A549 (cell line): ENCODE data around the gene AKAP9. TPM values are rescaled to one million over a fixed set of nuclear protein-coding genes. Genes with fewer than 3 reads are reported as not detected.

Experiments
- ATAC-seq, 2 experiments: fragments of 200-7000 bp in 1 of 2; fragments of >200 bp in 1 of 2; cut with Nextera tagmentation in 1 of 2; cut with Tn5 transposase in 1 of 2; 3 replicates each; pipeline versions ENCODE4 v1.8.0 to v1.9.1; 2018 to 2020; ENCODE audit warnings: mild to moderate bottlenecking in 1 of 2, moderate library complexity in 1 of 2
- CTCF ChIA-PET: fragments of 300-600 bp; sonication (Branson Sonifier 250); formaldehyde crosslinking; extraction: SDS; loops from one replicate; lab custom pipeline; 2021; ENCODE audit warnings: antibody characterized with exemption, inconsistent platforms; lab: Yijun Ruan, JAX
- POLR2A ChIA-PET: fragments of 350-600 bp; formaldehyde crosslinking; extraction: SDS; loops from one replicate; lab custom pipeline; 2021; ENCODE audit warnings: antibody characterized with exemption, inconsistent platforms; lab: Yijun Ruan, JAX
- DNase-seq, 2 experiments: peaks; one replicate each; pipeline versions ENCODE4 v3.0.0 to v3.0.0-alpha.2; 2011 to 2016; ENCODE audit warnings: low read depth in 1 of 2, low spot score in 1 of 2
- FAIRE-seq: peaks from 2 replicates; lab custom pipeline; 2011; peaks lifted over from hg19 to GRCh38; lab: Jason Lieb, UNC
- H3K27ac ChIP-seq, 2 experiments: fragments of >200 bp; sonication (Bioruptor Twin); formaldehyde crosslinking; 3 replicates each; pipeline ENCODE4 v1.5.1; 2016 to 2017
- H3K4me1 ChIP-seq: fragments of >200 bp; sonication (Bioruptor Twin); formaldehyde crosslinking; 3 replicates; pipeline ENCODE4 v1.6.1; 2016
- H3K4me2 ChIP-seq: fragments of >200 bp; sonication (Bioruptor Twin); formaldehyde crosslinking; 3 replicates; pipeline ENCODE4 v1.6.1; 2016
- H3K4me3 ChIP-seq: fragments of >200 bp; sonication (Bioruptor Twin); formaldehyde crosslinking; 3 replicates; pipeline ENCODE4 v1.5.1; 2016
- H3K9me3 ChIP-seq: fragments of >200 bp; sonication (Bioruptor Twin); formaldehyde crosslinking; 3 replicates; pipeline ENCODE4 v1.6.1; 2016
- ATOH8 ChIP-seq: fragments of 250-450 bp; sonication (Bioruptor Pico); IDR thresholded peaks from 2 replicates; pipeline ENCODE4 v1.5.0; 2020; ENCODE audit warnings: low read depth, mild to moderate bottlenecking, moderate library complexity
- BCL3 ChIP-seq: fragments of >200 bp; sonication (Bioruptor Twin); formaldehyde crosslinking; IDR thresholded peaks from 3 replicates; pipeline ENCODE4 v1.6.1; 2016
- BHLHE40 ChIP-seq: IDR thresholded peaks from 2 replicates; pipeline ENCODE4 v1.6.1; 2012; ENCODE audit warnings: low read depth, low read length, inconsistent platforms
- CBX2 ChIP-seq: fragments of 200-600 bp; sonication (generic); IDR thresholded peaks from 2 replicates; pipeline ENCODE4 v1.6.1; 2016; ENCODE audit warnings: low read depth, mild to moderate bottlenecking, borderline replicate concordance
- CHD4 ChIP-seq: fragments of 200-600 bp; sonication (generic); IDR thresholded peaks from 2 replicates; pipeline ENCODE4 v1.6.1; 2016; ENCODE audit warnings: antibody characterized with exemption, mild to moderate bottlenecking, borderline replicate concordance
- EHF ChIP-seq: fragments of 250-450 bp; sonication (Bioruptor Pico); IDR thresholded peaks from 2 replicates; pipeline ENCODE4 v1.5.0; 2020; ENCODE audit warnings: mild to moderate bottlenecking
- FOSB ChIP-seq: fragments of 250-450 bp; sonication (Bioruptor Pico); IDR thresholded peaks from 2 replicates; pipeline ENCODE4 v1.5.0; 2020; ENCODE audit warnings: mild to moderate bottlenecking, moderate library complexity
- GATA3 ChIP-seq: IDR thresholded peaks from 2 replicates; pipeline ENCODE4 v1.6.1; 2012; ENCODE audit warnings: borderline replicate concordance
- HEYL ChIP-seq: fragments of 250-450 bp; sonication (Bioruptor Pico); IDR thresholded peaks from 2 replicates; pipeline ENCODE4 v1.8.0; 2021; ENCODE audit warnings: mild to moderate bottlenecking, moderate library complexity
- HOXB5 ChIP-seq: fragments of 250-450 bp; sonication (Bioruptor Pico); IDR thresholded peaks from 2 replicates; pipeline ENCODE4 v1.5.0; 2020; ENCODE audit warnings: mild to moderate bottlenecking, moderate library complexity
- JUN ChIP-seq, 2 experiments: fragments of >200 bp; sonication (Bioruptor Twin); formaldehyde crosslinking; IDR thresholded peaks; 2 replicates in 1 of 2; 3 replicates in 1 of 2; pipeline ENCODE4 v1.6.1; 2016 to 2017
- MAX ChIP-seq: IDR thresholded peaks from 2 replicates; pipeline ENCODE4 v1.6.1; 2012
- NPAS2 ChIP-seq: fragments of 250-450 bp; sonication (Bioruptor Pico); IDR thresholded peaks from 2 replicates; pipeline ENCODE4 v1.8.0; 2022; ENCODE audit warnings: mild to moderate bottlenecking, moderate library complexity, borderline replicate concordance
- RARB ChIP-seq: fragments of 250-450 bp; sonication (Bioruptor Pico); IDR thresholded peaks from 2 replicates; pipeline ENCODE4 v1.8.0; 2021; ENCODE audit warnings: mild to moderate bottlenecking, moderate library complexity
- RFX5 ChIP-seq: fragments of 450-650 bp; IDR thresholded peaks from 2 replicates; pipeline ENCODE4 v1.7.1; 2014; ENCODE audit warnings: antibody characterized with exemption, mild to moderate bottlenecking, moderate library complexity
- RNF2 ChIP-seq: fragments of 200-600 bp; sonication (generic); IDR thresholded peaks from 2 replicates; pipeline ENCODE4 v1.6.1; 2016; ENCODE audit warnings: low read depth, mild to moderate bottlenecking, antibody characterized with exemption, moderate library complexity, borderline replicate concordance
- SREBF2 ChIP-seq: fragments of 450-650 bp; IDR thresholded peaks from 2 replicates; pipeline ENCODE4 v1.6.1; 2014; ENCODE audit warnings: mild to moderate bottlenecking, moderate library complexity
- ZC3H11A ChIP-seq: fragments of 450-650 bp; IDR thresholded peaks from 2 replicates; pipeline ENCODE4 v1.6.1; 2014; ENCODE audit warnings: antibody characterized with exemption, mild to moderate bottlenecking
- ZFP36 ChIP-seq: fragments of 450-650 bp; IDR thresholded peaks from 2 replicates; pipeline ENCODE4 v1.6.1; 2014; ENCODE audit warnings: borderline replicate concordance; ENCODE audit not compliant: partially characterized antibody
- ZSCAN20 ChIP-seq: fragments of 250-450 bp; sonication (Bioruptor Pico); IDR thresholded peaks from 2 replicates; pipeline ENCODE4 v1.8.0; 2022; ENCODE audit warnings: mild to moderate bottlenecking, moderate library complexity
- WGBS: methylation state at CpG from one replicate; pipeline ENCODE4 v1.1.6; 2017; ENCODE audit errors: missing lambda C conversion rate; 5-methylcytosine and 5-hydroxymethylcytosine counted together
- polyA plus RNA-seq, 4 experiments: library from polyadenylated mRNA; depleted of rRNA in 3 of 4; stranded (reverse); fragments of >200 nt; fragmentation: RNase III in 1 of 4; extraction: RNeasy Plus Mini Kit Qiagen cat#74134 plus additional on column Dnase treatment in 1 of 4; gene quantifications; 2 replicates in 3 of 4; 3 replicates in 1 of 4; pipeline ENCODE4 v1.2.3, GENCODE V29; 2011 to 2017

Gene AKAP9
- polyA plus RNA-seq, 2 of the 4 experiments (the other 2 are of a cell fraction): 11.7 to 32.3 TPM

- TF ChIP-seq BCL3: no peak
- no peak for TF ChIP-seq ZFP36
- TF ChIP-seq, all 56 proteins: peak for 0
These were observed 54.9 kb downstream of the AKAP9 start (continued) for GRCh38 chr7:91995391-91996105.

GRCh38 chr7:91999631-92000565 lies 59.2 kb downstream of the AKAP9 start:
- no peaks in the 10 kb centered on the region for H3K9me3 ChIP-seq
- no peak for FAIRE-seq
- no peaks in the 10 kb centered on the region for H3K4me1 ChIP-seq
- no peak overlapping the region for H3K4me2 ChIP-seq
- no peak for ATAC-seq
- H3K27ac ChIP-seq: no peak overlapping the region
- no peak for DNase-seq
- WGBS: 95% methylated on average over 2 of the region's 2 CpGs
- no peak overlapping the region for H3K4me3 ChIP-seq
- no peak for TF ChIP-seq RFX5
- no peak for TF ChIP-seq EHF
- TF ChIP-seq MAX: no peak
- TF ChIP-seq SREBF2: no peak
- TF ChIP-seq NPAS2 (CRISPR knock-in tag): no peak
- TF ChIP-seq CHD4: no peak
- TF ChIP-seq RNF2: no peak
- TF ChIP-seq GATA3: no peak
- TF ChIP-seq CBX2: no peak
- no peak for TF ChIP-seq ZSCAN20
- no peak for TF ChIP-seq ZC3H11A
- ChIA-PET CTCF (no interaction called here), POLR2A (no interaction called here)

GRCh38 chr7:92002720-92003119 lies 62.1 kb downstream of the AKAP9 start:
- Histone ChIP-seq H3K9me3 (no peaks in the 10 kb centered on the region), H3K4me3 (no peak overlapping the region), H3K4me2 (no peak overlapping the region), H3K27ac (no peak overlapping the region), H3K4me1 (no peaks in the 10 kb centered on the region)
- FAIRE-seq (no peak), ATAC-seq (no peak), DNase-seq (no peak)
- WGBS: 97% methylated on average over 1 of the region's 1 CpG
- CTCF ChIA-PET: interaction anchor here (1.1 to 1.6 kb wide), 2 partner anchors 122 to 526 kb away, joined by 3 to 4 read pairs; partner anchors contain the start of genes MTERF1, PEX1 and RBM48
- no peak for TF ChIP-seq MAX
- no peak for TF ChIP-seq RARB (CRISPR knock-in tag)
- TF ChIP-seq ATOH8 (CRISPR knock-in tag): no peak
- TF ChIP-seq EHF: no peak
- TF ChIP-seq HOXB5 (CRISPR knock-in tag): no peak
- no peak for TF ChIP-seq FOSB
- no peak for TF ChIP-seq HEYL (CRISPR knock-in tag)
- TF ChIP-seq JUN (IDR thresholded peaks at IDR 0.05): no peak
- TF ChIP-seq RNF2: no peak
- TF ChIP-seq BHLHE40: no peak
- POLR2A ChIA-PET: no interaction called here
